HEK293T (cell line): ENCODE results near the gene ARID3A.

Experiments used
- ARNT ChIP-seq: fragments of 450-650 bp; IDR thresholded peaks from 2 replicates; pipeline ENCODE4 v1.6.1; 2017; ENCODE audit warnings: mild to moderate bottlenecking
- BHLHE40 ChIP-seq: fragments of 450-650 bp; IDR thresholded peaks from 2 replicates; pipeline ENCODE4 v1.6.1; 2016; ENCODE audit warnings: mild to moderate bottlenecking, moderate library complexity, borderline replicate concordance
- FOXK2 ChIP-seq: fragments of 450-650 bp; IDR thresholded peaks from 2 replicates; pipeline ENCODE4 v1.6.1; 2016; ENCODE audit warnings: mild to moderate bottlenecking
- FOXM1 ChIP-seq: fragments of 450-650 bp; IDR thresholded peaks from 2 replicates; pipeline ENCODE4 v1.6.1; 2017; ENCODE audit warnings: mild to moderate bottlenecking, borderline replicate concordance
- LEF1 ChIP-seq: fragments of 450-650 bp; IDR thresholded peaks from 2 replicates; pipeline ENCODE4 v1.6.1; 2017; ENCODE audit warnings: mild to moderate bottlenecking, borderline replicate concordance
- NFRKB ChIP-seq: fragments of 450-650 bp; IDR thresholded peaks from 2 replicates; pipeline ENCODE4 v1.6.1; 2016; ENCODE audit warnings: mild to moderate bottlenecking, moderate library complexity
- SP1 ChIP-seq: fragments of 450-650 bp; IDR thresholded peaks from 2 replicates; pipeline ENCODE4 v1.6.1; 2017
- SUZ12 ChIP-seq: fragments of 450-650 bp; IDR thresholded peaks from 2 replicates; pipeline ENCODE4 v1.6.1; 2016; ENCODE audit warnings: mild to moderate bottlenecking
- TARDBP ChIP-seq: fragments of 450-650 bp; IDR thresholded peaks from 2 replicates; pipeline ENCODE4 v1.6.1; 2016
- ZNF384 ChIP-seq: fragments of 450-650 bp; IDR thresholded peaks from 2 replicates; pipeline ENCODE4 v1.6.1; 2016
- TF ChIP-seq, protein P1 (sequence below): fragments of 450-650 bp; IDR thresholded peaks from 2 replicates; pipeline ENCODE4 v1.6.1; 2016

DNA sequence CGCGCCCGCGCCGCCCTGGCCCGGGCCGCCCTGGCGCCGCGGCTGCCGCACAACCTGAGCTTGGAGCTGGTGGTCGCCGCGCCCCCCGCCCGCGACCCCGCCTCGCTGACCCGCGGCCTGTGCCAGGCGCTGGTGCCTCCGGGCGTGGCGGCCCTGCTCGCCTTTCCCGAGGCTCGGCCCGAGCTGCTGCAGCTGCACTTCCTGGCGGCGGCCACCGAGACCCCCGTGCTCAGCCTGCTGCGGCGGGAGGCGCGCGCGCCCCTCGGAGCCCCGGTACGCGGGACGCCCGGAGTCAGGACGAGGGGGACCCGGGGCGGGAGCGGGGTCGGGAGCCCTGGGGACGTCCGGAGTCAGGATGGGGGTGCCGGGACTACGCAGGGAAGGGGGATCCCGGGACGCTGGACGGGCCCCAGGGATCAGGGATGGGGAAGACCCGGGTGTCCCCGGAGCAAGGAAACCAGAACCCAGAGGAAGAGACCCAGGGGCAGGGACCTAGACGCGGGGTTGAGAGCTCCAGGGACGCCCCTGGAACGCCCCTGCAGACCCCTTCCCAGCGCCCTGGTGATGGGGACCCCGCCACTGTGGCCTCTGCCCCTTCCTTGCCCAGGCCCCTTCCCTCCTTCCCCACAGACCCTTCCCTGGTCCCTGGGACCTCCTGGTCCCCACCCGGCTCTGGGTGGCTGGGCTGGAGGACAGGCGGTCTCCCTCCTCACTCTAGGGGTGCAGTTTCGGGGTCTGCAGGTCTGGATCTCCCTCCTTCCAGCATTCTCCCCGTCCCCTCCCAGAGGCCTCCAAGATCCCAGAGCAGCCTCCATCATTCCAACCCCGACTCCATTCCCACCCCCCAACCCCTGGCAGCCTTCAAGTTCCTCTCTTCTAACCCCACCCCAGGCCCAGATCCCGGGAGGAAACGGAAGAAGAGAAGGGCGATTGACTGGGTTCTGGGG is 75.0 kb downstream of the ARID3A start:
- TF ChIP-seq TARDBP (no peak), FOXM1 (no peak), SP1 (no peak), FOXK2 (no peak), BHLHE40 (no peak), ARNT (no peak), SUZ12 (no peak), LEF1 (no peak), ZNF384 (no peak), NFRKB (no peak)
- TF ChIP-seq, protein P1, sequence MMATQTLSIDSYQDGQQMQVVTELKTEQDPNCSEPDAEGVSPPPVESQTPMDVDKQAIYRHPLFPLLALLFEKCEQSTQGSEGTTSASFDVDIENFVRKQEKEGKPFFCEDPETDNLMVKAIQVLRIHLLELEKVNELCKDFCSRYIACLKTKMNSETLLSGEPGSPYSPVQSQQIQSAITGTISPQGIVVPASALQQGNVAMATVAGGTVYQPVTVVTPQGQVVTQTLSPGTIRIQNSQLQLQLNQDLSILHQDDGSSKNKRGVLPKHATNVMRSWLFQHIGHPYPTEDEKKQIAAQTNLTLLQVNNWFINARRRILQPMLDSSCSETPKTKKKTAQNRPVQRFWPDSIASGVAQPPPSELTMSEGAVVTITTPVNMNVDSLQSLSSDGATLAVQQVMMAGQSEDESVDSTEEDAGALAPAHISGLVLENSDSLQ, result no peak
